ENCODE data around the gene ZNF649.

ZNF649 gene

GRCh38 chr19:51887522-51888498, 17.0 kb downstream of the ZNF649 start, which contains the start of gene ZNF577:
Gene ZNF577, minus strand, starts transcription at chr19:51887951. Its CDS starts 7,569 bp downstream, at chr19:51880382.
- peak; percentile 53 for DNase-seq (ENCODE audit: low read depth)

- DNase-seq (ENCODE audit: low read depth), result no peak
Measured at GRCh38 chr19:51884713-51885112, 20.1 kb downstream of the ZNF649 start.

GRCh38 chr19:51882518-51882917, 22.3 kb downstream of the ZNF649 start:
- no peak for DNase-seq (ENCODE audit: low read depth)

GRCh38 chr19:51873097-51873496, 31.7 kb downstream of the ZNF649 start:
- DNase-seq (ENCODE audit: low read depth), result no peak

- DNase-seq (ENCODE audit: low read depth), result no peak
Measured at GRCh38 chr19:51861870-51862622, 42.8 kb downstream of the ZNF649 start.
